HuH-7 (cell line): ENCODE data around the gene POLR2B.
"Not testable (repeated sequence)": the region's sequence is repeated elsewhere in the genome, so short reads cannot be mapped to it uniquely, and the experiment has no call there.

Source experiments
- DNase-seq: peaks from one replicate; pipeline ENCODE4 v3.0.0; 2011; ENCODE audit warnings: low spot score

Gene POLR2B

DNA sequence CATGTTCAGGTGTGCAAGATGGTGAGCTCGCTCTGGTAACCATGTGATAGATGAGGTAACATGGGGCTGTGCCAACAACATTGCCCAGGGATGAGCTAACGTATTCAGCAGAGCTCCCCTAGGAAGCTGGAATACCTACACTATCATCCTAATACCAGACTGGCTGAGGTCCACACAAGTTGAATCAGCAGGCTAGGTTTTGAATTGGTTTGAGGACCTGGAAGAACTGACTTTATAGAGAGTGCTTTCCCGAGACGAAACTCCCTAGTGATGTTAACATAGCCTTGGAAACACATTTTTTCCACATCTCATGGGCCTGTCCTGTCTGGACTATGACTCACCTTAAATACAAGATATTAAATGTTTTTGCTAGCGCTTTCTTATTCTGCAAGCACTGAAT, 74.8 kb downstream of the POLR2B start:
- DNase-seq: no peak

DNA sequence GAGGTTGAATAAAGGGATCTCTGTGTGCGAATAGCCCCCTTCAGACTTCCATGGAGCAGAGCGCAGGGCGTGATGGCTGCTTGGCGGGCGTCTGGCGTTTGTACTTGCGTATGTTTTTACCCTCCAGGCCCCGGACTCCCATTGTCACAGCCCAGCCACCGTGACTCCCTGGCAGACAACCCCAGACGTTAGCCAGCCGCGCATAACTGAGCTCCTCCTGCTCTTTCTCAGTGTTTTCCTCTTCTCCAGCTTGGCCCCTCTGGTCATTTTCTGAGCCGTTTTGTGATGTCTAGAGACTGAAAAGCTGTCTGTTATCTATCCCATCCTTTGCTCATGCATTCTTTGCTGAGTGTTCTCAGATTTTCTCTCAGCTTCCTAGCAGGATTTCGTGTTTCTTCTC, 77.2 kb downstream of the POLR2B start:
- no peak for DNase-seq

DNA sequence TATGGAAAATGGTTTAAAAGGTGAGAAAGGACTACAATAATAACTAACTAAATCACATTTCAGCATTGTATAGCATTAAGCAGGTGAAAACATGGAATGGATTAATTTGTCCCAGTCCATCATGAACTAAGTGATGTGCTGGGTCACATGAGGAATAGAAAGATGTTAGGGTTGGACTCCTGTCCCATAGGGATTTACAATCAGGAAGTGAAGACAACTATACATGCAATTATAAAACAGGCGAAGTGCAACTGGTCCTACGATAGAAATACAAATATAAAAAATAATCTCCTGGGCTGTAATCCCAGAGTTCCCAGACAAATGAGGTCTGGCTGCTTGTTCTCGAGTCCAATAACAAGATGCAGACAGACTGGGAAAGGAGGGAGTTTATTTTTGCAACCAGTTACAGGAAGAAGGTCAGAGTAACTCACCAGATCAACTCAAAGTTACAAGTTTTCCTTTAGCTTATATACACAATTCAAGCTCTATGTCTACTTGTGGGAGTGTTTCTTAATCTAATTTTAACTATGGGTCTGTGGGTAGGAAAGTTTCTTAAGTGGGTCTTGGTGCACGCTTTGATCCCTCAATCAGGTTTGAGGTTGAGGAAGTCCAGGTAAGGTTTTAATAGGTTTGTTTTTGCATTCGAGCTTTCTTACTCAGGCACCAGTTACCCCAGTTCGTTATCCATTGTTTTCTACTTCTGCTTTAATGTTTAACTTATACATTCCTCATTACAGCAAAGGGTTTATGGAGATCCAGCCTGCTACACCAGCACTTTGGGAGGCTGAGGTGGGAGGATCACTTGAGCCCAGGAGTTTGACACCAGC, 81.4 kb downstream of the POLR2B start:
- DNase-seq: no peak

DNA sequence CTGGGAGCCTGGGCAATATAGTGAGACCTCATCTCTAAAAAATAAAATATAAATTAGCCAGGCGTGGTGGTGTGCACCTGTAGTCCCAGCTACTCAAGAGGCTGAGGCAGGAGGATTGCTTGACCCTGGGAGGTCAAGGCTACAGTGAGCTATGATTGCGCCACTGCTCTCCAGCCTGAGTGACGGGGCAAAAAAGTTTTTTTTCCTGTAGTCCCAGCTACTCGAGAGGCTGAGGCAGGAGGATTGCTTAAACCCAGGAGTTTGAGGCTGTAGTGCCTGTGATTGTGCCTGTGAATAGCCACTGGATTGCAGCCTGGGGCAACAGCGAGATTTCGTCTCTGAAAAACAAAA, 82.0 kb downstream of the POLR2B start:
- not testable (repeated sequence) for DNase-seq

DNA sequence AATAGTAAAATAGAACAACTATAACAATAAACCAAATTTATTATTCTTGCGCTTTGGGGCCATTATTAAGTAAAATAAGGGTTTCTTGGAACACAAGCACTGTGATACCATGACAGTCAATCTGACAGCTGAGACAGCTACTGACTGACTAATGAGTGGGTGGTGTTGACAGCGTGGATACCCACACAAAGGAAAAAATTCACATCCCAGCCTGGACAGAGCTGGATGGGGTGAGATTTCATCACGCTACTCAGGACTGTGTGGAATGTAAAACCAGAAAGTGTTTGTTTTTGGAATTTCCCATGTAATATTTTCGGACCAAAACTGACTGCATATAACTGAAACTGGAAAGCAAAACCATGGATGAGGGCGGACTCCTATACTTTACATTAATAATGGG, 82.7 kb downstream of the POLR2B start:
- DNase-seq: no peak

DNA sequence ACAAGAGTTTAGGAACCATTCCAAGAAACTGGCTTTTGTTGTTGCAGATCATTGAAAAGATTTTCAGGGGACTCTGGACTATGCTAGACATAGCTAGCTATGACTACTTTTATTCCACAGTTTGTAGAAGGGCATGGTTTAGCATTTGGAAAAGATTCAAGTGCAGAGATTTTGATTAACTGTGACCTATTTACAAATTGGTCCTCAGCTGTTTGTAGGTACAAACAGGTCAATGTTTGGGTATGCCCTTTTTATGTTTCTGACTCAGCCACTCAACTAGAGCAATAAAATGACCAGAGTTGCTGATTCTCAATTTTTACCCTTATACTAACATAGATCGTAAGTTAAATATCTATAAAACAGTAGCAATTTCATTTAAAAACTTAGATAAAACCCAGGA, 84.8 kb downstream of the POLR2B start:
- DNase-seq: no peak

DNA sequence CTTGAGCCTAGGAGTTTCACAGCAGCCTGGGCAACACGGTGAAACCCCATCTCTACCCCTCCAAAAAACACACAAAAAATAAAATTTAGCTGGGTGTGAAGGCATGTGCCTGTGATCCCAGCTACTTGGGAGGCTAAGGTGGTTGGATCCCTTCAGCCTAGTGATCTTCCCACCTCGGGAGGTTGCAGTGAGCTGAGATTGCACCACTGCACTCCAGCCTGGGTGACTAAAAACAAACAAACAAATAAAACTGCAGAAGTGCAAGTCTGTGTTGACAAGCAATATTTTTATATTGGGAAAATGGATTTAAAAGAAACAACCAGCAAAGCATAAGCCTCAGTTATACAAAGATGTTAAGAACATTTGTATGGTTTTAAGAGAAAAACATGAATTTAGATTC, 85.4 kb downstream of the POLR2B start:
- DNase-seq: no peak

DNA sequence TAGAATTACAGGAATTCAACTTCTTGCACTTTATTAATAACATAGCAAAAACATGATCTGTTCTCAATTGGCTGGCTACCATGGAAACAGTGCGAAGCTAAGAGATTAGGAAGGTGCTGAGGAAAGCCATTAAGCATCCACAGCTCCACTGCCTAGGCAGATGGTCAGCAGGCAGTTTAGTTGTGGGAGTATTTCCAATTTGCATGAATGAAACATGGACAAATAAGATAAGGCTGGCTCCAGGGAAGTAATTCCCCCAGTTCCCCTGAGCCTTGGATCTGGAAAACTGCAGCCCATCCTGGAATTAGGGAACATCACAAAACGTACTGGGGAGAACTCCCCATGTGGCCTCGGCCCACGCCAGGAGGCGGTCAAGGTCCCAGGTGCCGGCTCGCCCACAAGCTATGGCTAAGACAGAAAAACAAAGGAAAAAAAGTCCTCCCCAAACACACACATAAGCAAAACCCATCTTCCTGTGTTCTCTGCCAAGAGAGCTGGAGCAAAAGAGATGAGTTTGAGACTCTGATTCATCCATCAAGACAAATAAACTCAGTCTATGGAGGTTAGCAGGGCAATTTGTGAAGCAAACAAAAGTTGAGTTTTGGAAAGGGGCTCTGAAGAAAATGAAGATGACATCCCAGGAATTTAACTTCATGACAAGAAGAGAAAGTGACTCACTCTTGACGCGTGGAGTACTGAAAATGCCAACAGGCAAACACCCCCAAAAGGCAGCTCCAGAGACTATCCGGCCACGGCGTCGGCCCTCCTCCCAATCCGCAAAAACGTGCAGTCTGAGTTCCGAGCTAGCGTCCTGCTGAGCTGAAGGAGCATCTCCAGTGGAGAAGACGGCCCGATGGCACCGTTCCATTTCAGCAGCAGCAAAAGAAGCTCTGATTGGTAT, 86.4 kb downstream of the POLR2B start:
- DNase-seq: no peak

DNA sequence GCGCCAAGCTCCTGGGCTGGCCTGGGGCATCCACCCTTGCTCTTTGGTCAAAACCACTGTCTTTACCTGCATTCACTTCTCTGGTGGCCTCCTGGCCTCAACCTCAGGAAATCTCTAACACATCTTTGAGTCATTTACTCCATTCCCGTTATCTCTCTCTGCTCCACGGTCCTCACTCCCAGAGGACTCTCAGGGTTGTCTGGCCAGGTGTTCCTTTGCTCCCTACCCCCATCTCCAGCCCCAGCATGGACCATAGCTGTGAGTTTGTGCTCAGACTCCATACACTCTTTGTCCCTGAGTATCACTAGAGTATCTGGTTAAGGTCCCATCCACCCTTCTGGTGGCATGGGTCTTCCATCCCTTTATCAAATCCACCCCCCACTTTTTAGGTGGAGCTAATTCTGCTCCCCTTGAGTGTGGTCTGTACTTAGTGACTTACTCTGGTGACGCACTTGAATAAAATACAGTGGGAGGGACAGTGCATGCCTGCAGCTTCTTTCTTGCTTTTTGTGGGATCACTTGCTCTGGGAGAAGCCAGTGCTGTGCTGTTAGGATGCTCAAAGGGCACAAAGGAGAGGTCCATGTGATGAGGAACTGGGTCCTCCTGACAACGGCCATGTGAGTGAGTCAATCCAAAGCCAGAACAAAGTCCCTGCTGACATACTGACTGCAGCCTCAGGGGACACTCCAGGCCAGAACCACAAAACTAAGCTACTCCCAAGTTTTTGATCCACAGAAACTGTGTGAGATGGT, 87.2 kb downstream of the POLR2B start:
- DNase-seq: no peak

DNA sequence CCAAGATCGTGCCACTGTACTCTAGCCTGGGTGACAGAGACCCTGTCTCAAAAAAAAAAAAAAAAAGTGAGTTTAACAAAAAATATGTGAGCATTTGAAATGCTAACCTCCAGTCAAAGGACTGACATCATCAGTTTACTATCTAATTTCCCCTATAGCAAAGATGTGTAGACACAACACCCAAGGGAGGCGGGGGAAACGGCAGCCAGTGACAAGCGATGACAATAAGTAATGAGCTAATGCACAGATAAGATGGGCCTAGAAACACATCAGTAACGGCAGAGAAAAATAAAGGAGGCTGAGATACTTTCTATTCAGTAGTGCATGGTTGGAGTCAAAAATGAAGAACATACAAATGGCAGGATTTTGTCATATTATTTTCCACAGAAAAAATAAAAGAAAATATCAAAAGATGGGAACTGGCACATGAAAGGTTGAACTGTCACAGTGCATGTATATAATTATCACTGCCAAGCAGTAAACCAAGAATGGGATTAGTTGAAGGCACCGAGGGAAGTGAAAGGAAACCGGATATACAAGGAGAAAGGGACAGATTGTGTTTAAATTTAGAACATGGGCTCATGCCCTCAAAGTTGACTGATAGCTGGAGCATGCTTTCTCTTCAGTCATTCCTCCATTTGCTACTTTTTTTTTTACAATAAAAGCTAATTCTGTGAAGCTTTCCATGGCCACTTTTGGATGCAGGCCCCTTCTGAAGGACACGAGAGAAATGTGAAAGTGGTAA, 89.7 kb downstream of the POLR2B start:
- DNase-seq: no peak

DNA sequence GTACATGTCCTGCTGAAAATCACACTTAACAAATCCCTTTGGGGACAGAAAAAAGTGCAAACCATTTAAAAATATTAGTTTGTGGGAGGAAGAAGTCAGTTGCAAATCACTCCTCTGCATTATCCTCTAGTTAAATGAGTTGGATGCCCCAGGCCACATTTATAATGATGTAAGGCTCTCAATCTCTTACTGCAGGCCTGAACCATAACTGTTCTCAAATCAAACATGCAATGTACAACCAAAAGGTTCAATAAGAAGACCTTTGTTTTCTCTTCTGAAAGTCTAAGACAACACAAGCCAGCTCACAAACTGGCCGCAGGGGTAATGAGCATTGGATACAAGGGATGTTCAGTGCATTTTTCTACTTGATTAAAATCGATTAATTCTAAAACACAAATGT, 91.8 kb downstream of the POLR2B start:
- no peak for DNase-seq

DNA sequence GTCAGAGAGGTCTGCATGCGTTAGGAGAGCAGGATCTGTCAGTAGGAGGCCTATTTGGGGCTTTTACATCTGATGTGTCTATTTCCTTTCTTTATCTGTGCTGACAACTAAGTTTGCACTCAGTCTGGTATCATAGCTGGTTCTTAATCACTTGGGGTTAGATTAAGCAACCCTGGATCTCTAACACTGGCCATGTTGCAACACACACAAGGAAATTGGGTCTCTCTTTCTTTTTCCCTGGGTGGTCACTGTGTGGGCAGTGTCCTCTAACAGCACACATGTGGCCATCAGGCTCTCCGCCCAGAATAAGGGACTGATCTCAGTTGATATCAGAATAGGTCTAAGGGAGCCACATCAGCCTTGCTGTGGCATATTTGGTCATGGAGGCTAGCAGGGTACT, 92.6 kb downstream of the POLR2B start:
- no peak for DNase-seq

DNA sequence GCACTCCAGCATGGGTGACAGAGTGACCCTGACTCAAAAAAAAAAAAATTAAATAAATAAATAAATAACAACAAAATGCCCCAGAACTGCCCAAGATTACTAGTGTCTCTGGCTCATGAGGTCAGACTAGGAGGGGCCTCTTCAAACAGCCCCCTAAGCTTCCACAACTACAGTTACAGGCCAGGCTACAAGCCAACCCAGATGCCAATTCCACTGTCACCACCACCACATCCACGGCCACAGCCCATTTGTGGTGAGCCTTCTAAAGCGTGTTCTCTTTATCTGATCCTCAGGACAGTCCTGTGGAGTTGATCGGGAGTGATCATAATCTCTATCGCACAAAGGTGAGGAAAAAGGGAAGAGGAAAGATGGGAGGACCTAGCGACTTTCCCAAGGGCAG, 94.9 kb downstream of the POLR2B start:
- no peak for DNase-seq

DNA sequence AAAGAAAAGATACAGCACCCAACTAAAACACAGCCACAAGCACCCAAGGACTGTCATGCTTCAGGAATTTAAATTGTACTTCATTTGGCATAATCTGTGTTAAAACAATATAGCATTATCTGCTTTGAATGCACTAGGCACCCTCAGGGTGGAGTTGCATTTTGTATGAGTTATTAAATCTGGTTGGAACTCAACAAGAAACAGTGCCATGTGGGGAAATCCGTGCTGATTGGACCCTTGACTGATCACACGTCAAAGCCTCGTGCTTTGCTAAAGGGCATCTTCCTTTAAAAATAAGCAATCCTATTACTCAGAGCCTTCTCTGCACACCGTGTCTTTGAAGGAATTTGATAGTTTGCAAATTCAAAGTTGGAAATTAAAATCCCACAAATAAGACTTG, 96.0 kb downstream of the POLR2B start:
- no peak for DNase-seq

DNA sequence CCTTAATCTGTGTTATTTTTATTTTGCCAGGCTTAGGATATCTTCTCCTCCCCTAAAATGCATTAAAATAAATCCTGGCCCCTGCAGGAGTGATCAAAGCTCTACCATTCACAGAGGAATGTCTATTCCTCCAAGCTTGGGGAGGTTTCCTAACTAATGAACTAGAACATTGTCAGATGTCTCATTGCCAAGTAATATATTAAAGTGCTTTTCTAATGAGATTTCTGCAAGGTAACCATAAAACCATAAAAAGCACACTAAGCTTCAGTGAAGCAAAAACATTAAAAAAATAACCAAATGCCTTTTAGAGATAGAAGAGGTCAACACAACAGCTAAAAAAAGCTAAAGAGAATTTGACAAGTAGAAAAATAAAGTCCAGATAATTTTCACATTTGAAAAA, 96.7 kb downstream of the POLR2B start:
- DNase-seq: no peak

DNA sequence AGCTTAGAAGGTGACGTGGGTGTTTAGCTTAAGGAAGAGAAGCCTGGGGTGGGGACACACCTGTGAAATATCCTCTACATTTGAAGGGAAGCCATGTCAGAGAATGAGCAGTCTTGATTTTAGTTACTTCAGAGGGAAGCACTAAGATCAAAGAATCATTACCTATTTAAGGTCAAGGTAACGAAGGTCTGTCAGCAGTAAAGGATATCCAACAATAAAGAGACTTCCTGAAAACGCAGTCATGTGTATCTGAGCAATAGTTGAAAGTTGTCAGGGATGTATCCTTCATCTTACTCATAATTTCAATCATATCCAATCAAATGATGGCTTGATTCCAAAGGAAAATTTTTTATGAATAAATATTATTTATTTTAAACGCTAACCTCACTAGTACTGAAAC, 98.0 kb downstream of the POLR2B start:
- DNase-seq: no peak

DNA sequence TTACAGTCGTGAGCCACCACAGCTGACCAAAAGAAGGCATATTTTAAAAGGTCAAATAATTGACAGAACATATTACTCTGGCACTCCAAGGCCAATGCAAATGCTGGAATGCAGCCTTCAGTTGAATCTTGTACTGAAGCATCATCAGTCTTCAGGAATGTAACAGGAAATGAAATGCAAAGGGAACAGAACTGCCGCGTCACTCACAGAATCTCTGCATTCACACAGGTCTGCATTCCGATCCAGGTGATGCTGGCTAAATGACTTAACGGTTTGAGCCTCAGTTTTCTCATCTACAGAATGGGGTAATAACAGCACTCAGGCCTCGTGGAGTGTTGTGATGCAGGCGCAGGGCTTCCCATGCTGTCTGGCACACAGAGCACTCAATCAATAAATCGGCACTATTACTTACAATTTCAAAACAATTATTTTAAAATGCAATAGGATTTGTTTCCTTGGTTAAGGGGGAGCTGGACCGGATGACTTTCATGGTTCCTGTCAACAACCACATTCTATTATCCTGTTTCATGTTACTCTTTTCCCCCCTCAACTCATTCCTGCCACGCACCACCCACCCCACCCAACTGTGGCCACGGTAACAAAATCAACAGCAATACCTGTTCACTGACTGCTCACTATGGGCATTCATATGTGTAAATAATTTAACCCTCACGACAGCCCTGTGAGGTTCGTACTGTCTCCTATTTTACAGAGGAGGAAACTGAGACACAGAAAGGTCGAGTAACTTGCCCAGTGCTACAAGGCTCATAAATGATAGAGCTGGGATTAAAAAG, 99.1 kb downstream of the POLR2B start:
- no peak for DNase-seq

DNA sequence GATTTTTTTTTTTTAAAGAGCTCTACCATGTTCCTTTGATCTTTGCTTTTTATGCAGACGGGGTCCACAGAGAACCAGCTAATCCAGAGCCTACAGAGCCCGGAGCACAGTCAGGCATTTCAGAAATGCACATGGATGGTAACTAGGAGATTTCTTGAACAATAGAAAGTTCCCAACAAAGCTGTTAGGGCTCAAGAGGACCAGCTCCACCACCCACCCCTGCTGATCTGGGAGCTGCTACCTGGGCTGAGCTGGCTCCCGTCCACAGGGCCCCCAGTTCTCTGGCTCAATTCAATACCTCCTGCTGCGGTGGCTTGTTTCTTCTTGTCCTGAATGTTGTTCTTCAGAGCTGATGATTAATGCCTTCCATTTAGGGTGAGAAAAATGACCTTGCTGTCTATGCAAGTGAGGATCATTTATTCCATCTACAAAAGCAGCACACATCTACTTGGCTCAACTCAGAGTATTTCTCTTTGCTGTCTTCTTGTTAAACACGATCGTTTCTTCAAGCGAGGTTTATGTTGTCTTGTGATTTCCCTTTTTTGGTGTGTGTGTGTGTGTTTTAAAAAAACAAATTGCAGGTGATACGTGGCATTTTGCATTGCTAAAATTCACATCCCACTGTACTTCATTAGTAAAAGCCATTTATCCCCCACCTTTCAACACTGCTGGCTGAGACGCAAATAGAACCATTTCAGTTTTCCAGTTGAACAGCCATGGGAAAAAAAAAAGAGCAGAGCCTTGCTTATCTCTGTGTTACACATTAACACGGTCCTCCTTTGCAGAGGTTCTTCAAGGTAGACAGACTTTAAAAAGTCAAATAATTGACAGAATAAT, 100.2 kb downstream of the POLR2B start:
- no peak for DNase-seq
